ENCODE data around the gene MARK1.

DNA sequence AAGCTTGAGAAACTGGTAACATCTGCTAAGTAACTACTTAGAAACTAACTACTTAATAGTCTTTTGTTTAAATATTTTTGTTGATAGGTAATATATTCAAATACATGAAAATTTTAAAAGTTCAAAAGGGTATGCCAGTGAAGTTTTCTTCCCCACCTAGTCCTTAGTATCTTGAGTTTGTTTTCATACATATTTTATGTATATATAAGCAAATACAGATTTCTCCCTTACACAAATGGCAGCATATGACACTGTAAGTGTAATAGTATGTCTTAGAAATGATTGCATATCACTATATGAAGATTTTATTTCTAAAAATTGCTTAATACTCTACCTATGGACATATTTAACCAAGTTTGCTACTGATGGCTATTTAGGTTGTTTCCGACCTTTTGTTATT, 38.9 kb downstream of the MARK1 start:
- TF ChIP-seq, protein P1, sequence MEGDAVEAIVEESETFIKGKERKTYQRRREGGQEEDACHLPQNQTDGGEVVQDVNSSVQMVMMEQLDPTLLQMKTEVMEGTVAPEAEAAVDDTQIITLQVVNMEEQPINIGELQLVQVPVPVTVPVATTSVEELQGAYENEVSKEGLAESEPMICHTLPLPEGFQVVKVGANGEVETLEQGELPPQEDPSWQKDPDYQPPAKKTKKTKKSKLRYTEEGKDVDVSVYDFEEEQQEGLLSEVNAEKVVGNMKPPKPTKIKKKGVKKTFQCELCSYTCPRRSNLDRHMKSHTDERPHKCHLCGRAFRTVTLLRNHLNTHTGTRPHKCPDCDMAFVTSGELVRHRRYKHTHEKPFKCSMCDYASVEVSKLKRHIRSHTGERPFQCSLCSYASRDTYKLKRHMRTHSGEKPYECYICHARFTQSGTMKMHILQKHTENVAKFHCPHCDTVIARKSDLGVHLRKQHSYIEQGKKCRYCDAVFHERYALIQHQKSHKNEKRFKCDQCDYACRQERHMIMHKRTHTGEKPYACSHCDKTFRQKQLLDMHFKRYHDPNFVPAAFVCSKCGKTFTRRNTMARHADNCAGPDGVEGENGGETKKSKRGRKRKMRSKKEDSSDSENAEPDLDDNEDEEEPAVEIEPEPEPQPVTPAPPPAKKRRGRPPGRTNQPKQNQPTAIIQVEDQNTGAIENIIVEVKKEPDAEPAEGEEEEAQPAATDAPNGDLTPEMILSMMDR (IDR thresholded peaks at IDR 0.05), result no peak
- no peak for TF ChIP-seq POLR2A (IDR thresholded peaks at IDR 0.05)
- no peak for TF ChIP-seq POLR2AphosphoS5 (IDR thresholded peaks at IDR 0.05)
